COR-L47 (cell line): Measurements from ENCODE around the gene TMEM170B.
"Not testable (repeated sequence)": the region's sequence is repeated elsewhere in the genome, so short reads cannot be mapped to it uniquely, and the experiment has no call there.

Experiments
- DNase-seq: peaks from one replicate; lab custom pipeline; 2025; lab: John Stamatoyannopoulos, UW

Gene TMEM170B

DNA sequence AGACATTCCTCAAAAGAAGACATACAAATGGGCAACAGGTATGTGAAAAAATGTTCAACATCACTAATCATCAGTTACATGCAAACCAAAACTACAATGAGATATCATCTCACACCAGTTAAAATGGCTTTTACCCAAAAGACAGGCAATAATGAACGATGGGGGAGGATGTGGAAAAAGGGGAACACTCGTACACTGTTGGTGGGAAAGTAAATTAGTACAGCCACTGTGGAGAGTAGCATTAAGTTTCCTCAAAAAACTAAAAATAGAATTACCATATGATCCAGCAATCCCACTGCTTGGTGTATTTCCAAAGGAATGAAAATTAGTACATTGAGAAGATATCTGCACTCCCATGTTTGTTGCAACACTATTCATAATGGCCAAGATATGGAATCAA is 8.6 kb upstream of the TMEM170B start:
- no peak for DNase-seq

- no peak for DNase-seq
These were observed 5.5 kb upstream of the TMEM170B start for GRCh38 chr6:11532097-11532496.

DNA sequence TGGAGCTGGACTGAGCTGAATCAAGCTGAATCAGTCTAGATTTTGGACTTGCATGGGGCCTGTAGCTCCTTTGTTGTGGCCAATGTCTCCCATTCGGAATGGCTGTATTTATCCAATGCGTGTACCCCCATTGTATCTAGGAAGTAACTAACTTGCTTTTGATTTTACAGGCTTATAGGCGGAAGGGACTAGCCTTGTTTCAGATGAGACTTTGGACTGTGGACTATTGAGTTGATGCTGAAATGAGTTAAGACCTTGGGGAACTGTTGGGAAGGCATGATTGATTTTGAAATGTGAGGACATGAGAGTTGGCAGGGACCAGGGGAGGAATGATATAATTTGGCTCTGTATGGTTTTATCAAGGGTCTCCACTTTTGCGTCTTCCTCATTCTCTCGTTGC is 3.0 kb upstream of the TMEM170B start:
- no peak for DNase-seq

- DNase-seq = no peak
These were observed 1.7 kb upstream of the TMEM170B start for GRCh38 chr6:11535801-11536230.

- peak; percentile 4 for DNase-seq
These were observed 754 bp upstream of the TMEM170B start for GRCh38 chr6:11536795-11537194.

- DNase-seq = peak; percentile 46
These were observed 686 bp downstream of the TMEM170B start for GRCh38 chr6:11538052-11538818.

- DNase-seq = no peak
These were observed 1.4 kb downstream of the TMEM170B start for GRCh38 chr6:11538819-11539468.

DNA sequence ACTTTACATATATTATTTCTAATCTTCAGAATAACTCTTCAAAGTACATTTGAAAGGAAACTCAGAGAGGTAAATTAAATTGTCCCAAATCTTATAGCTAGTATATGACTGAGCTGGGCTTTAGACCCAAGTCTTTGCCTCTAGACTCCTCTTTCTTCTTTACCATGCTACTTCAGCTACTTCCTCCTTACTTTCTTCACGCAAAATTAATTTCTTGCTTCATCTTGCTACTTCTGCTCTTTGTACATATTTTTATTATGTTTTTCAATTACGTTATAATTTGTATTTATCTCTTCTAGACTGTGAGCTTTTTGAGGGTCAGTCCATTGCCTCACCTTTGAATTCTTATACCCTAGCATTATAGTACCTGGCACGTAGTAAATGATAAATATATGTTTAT is 5.3 kb downstream of the TMEM170B start:
- no peak for DNase-seq

GRCh38 chr6:11543919-11544518 is 6.5 kb downstream of the TMEM170B start:
- DNase-seq = no peak

DNA sequence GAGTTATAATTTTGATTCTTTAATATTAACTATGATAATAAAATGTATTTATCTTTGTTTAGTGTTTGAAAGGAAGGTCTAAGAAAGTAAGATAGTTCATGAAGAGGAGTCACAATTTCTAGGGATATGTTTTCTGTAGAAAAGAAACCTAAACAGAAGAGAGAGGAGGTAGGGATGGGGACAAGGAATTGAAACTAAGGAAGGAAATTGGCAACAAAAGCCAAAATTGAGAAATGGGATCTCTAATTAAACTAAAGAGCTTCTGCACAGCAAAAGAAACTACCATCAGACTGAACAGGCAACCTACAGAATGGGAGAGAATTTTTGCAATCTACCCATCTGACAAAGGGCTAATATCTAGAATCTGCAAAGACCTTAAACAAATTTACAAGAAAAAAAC is 10.3 kb downstream of the TMEM170B start:
- not testable (repeated sequence) for DNase-seq

DNA sequence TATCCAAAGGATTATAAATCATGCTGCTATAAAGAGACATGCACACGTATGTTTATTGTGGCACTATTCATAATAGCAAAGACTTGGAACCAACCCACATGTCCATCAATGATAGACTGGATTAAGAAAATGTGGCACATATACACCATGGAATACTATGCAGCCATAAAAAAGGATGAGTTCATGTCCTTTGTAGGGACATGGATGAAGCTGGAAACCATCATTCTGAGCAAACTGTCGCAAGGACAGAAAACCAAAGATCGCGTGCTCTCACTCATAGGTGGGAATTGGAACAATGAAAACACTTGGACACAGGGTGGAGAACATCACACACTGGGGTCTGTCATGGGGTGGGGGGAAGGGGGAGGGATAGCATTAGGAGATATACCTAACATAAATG is 11.0 kb downstream of the TMEM170B start:
- not testable (repeated sequence) for DNase-seq

- no peak for DNase-seq
These were observed 13.5 kb downstream of the TMEM170B start for GRCh38 chr6:11551053-11551452.

DNA sequence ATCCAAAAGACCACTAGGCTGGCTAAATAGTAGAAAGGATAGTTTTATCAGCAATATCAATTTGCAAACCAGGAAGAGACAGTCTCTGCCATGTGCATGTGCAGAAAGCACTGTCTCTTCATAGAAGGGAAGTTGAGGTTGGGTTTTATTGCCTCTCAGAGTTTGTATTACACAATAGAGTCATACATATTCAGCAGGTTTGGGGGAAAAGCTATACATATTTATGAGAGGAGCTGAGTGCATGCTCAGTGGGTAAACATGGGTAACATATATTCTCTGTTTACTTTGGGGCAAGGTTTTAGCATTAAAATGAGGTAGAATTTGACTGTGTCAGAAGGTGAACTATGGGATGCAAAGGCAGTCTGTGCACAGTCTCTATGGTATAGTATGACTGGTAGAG is 14.9 kb downstream of the TMEM170B start:
- no peak for DNase-seq

DNA sequence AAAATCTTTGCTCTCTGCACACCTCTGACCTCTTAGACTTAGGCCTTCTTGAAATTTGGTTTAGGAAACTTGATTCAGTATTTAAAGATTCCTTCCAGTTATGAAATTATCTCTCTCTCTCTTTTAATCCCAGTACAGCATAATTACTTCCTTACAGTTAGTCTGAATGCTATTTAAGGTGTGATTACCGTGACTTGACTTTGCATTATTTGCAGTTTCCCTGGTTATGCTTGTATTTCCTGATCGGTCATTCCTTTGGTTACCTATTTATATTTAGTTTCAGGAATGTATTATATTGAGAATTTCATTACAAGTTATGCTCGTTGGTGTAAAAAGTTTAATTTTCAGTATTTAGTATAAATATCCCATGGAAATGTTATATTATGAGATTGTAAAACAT is 16.3 kb downstream of the TMEM170B start:
- no peak for DNase-seq

- DNase-seq = no peak
These were observed 18.8 kb downstream of the TMEM170B start for GRCh38 chr6:11556309-11556708.

DNA sequence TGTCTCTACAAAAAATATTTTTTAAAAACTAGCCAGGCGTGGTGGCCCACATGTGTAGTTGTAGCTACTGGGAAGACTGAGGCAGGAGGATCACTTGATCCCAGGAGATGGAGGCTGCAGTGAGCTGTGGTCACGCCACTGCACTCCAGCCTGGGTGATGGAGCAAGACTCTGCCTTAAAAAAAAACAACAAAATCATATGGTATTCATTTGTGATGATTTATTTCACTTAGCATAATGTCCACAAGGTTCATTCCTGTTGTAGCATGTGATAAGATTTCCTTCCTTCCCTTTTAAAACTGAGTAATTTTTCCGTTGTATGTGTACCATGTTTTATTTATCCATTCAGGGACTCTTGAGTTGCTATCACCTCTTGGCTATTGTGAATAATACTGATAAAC is 26.2 kb downstream of the TMEM170B start:
- no peak for DNase-seq

GRCh38 chr6:11566609-11567008 is 29.1 kb downstream of the TMEM170B start:
- DNase-seq = no peak

DNA sequence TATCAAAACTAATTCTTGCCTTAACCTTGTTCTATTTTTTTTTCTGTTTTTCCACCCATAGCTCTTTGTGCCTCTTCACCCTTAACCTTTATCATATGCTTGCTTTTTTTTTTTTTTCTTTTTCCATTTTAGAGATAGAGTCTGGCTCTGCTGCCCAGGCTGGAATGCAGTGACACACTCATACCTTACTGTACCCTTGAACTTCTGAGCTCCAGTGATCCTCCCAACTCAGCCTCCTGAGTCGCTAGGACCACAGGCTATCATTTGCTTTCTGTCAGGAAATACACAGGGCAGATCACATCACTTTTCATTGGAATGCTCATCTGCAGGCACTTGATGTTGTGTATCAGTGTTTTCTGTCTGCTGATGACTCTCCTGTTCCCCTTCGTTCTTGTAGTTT is 33.5 kb downstream of the TMEM170B start:
- no peak for DNase-seq

DNA sequence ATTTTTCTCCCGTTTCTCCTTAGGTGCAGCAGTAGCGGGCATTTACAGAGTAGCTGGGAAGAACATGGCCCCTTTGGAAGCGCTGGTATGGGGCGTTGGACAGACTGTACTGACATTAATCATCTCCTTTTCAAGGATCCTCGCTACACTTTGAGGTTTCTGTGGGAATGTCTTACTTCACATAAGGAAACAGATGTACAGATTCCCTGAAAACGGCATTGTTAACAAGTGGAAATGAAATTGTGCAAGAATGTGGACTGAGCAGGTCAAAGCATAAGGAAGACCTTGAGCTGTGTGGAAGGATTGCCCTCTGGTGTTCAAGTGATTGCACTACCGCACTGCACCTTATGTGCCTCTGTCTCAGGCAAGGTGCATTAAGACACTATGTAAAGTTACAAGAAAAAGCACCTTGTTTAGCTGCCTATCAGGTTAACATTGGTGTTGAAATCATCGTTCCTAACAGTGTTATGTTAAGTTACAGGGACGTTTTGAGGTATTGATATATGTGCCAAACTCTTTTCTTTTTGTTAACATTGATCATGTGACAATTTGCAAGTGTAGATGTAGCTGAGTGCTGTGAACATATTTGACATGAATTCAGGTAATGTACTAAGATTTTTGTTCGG is 38.0 kb downstream of the TMEM170B start:
- peak; percentile 42 for DNase-seq

GRCh38 chr6:11580686-11581405 is 43.3 kb downstream of the TMEM170B start:
- no peak for DNase-seq

GRCh38 chr6:11584244-11584643 is 46.7 kb downstream of the TMEM170B start:
- DNase-seq = no peak

DNA sequence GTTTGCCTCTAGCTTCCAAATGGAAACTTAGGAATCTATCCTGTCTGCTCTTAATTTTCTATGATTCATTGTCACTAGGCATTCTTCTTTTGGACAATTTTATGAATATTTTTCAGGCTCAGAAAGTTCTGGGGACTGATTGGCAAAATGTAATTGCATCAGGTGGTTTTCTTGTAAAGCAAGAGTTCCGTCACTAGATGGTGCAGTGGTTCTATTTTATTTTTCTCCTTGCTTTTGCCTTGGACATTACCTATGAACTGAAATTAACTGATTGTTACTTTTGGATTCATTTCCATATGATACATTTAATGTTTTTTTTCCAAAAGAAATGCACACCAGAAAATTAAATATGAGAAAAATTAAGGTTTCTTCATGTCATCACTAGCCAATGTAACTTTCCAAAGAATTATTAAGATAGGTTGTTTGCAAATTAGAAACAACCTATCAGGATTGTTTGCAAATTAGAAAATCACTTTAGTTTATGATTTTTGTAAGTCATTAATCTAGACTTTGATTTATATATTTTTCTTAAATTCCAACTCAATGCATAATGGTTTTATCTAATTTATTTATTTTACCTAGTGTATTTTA is 48.0 kb downstream of the TMEM170B start:
- no peak for DNase-seq
